Stomach (tissue), 9 donors: Measurements from ENCODE around the gene PATE2. TPM values are rescaled to one million over a fixed set of nuclear protein-coding genes. Genes with fewer than 3 reads are reported as not detected.

Experiments
- DNase-seq, 2 donors: peaks; one replicate each; pipeline versions ENCODE4 v3.0.0 to v3.0.0-alpha.2; 2013 to 2019
- H3K27ac ChIP-seq, 5 donors: fragments of 200-600 bp in 4 of 5; sonication (generic) in 4 of 5; one replicate each; pipeline ENCODE4 v1.5.1; 2013 to 2019; ENCODE audit warnings: mild to moderate bottlenecking in 1 of 5, moderate library complexity in 1 of 5
- H3K27me3 ChIP-seq, 3 donors: fragments of 200-600 bp; sonication (generic); one replicate each; pipeline ENCODE4 v1.5.1; 2017 to 2019; ENCODE audit warnings: mixed run types in 1 of 3
- H3K36me3 ChIP-seq, 4 donors: fragments of 200-600 bp; sonication (generic); 1 replicate in 3 of 4; 2 replicates in 1 of 4; pipeline ENCODE4 v1.5.1; 2016 to 2019
- H3K4me1 ChIP-seq, 4 donors: fragments of 200-600 bp; sonication (generic); one replicate each; pipeline ENCODE4 v1.5.1; 2016 to 2019
- H3K4me3 ChIP-seq, 4 donors: fragments of 200-600 bp; sonication (generic) in 3 of 4; one replicate each; pipeline ENCODE4 v1.5.1; 2016 to 2019; ENCODE audit warnings: mild to moderate bottlenecking in 1 of 4
- H3K9me3 ChIP-seq, 4 donors: fragments of 200-600 bp; sonication (generic); one replicate each; pipeline ENCODE4 v1.5.1; 2016 to 2019
- EP300 ChIP-seq: sonication (generic); formaldehyde crosslinking; IDR thresholded peaks from one replicate; pipeline ENCODE4 v1.6.1; 2017; ENCODE audit warnings: antibody characterized with exemption
- POLR2A ChIP-seq, 4 donors: fragments of 450-650 bp; IDR thresholded peaks; one replicate each; pipeline ENCODE4 v1.6.1; 2016; ENCODE audit warnings: antibody characterized with exemption in 4 of 4, control low read depth in 2 of 4, mild to moderate bottlenecking in 1 of 4, moderate library complexity in 1 of 4
- POLR2AphosphoS5 ChIP-seq, 3 donors: sonication (generic); formaldehyde crosslinking; IDR thresholded peaks; one replicate each; pipeline ENCODE4 v1.6.1; 2016; ENCODE audit warnings: antibody characterized with exemption in 3 of 3
- WGBS, 5 donors: extraction: QIAGEN DNeasy Blood & Tissue Kit in 3 of 5; methylation state at CpG; one replicate each; pipeline versions ENCODE4 v1.1.5 to v1.1.7; 2013 to 2018; 5-methylcytosine and 5-hydroxymethylcytosine counted together
- intact Hi-C: fragments of 100-400 bp; cut with DNase I; formaldehyde crosslinking; loops from one replicate; pipeline ENCODE4 v1.15.1; 2023; ENCODE audit warnings: low total_unique reads
- polyA plus RNA-seq, 3 donors: library from polyadenylated mRNA; stranded (reverse); fragments of 200-250 nt; gene quantifications; one replicate each; pipeline ENCODE4 v1.2.3, GENCODE V29; 2013
- total RNA-seq, 5 donors: library from RNA; depleted of rRNA; stranded (reverse); fragments of >200 nt; gene quantifications; one replicate each; pipeline versions ENCODE4 v1.1.0 to v1.2.3, GENCODE V29; 2014 to 2016
- TF ChIP-seq, protein P1 (sequence below), 7 experiments: fragments of 450-650 bp in 4 of 7; fragments of 200-600 bp in 3 of 7; sonication (generic) in 3 of 7; IDR thresholded peaks; one replicate each; pipeline ENCODE4 v1.5.1; 2016 to 2019; ENCODE audit warnings: antibody characterized with exemption in 7 of 7, control low read depth in 2 of 7, mild to moderate bottlenecking in 1 of 7
- donor health status: healthy with polysubstance abuse.
- donor health status: Bipolar disorder and iron deficiency.
- donor health status: healthy.

PATE2 gene
- total and polyA plus RNA-seq, 8 donors = not detected

DNA sequence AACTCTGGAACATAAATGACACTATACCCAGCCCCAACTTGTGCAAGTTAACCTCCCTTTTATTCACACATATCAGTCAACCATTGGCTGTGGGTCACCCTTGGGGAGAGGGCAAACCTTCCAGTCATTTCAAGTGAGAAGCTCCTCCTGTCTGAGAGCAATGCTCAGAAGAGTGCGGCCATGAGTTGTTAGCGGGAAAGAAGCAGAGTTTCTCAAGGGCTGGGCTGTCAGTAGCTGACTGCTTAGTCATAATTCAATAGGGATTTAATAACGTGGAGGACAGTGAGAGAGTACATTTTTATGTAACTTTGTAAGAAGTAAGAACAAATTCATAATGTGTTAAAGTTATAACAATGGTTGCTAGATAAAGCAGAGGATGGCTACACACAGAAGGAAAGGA lies 5.1 kb downstream of the PATE2 start:
- Histone ChIP-seq H3K36me3 (no peaks in the 10 kb centered on the region), H3K27ac (no peak overlapping the region), H3K4me1 (peaks cover 0 to 11% (median 3%) of the 10 kb centered on the region in 4 donors), H3K4me3 (no peak overlapping the region), H3K27me3 (no peaks in the 10 kb centered on the region), H3K9me3 (no peaks in the 10 kb centered on the region)
- intact Hi-C loops = no loop called here
- whole genome bisulfite sequencing, 5 donors = 63 to 79% (median 75%) methylated on average over 3 of the region's 3 CpGs
- TF ChIP-seq EP300 (no peak), POLR2AphosphoS5 (IDR thresholded peaks at IDR 0.05) (no peak), POLR2A (IDR thresholded peaks at IDR 0.05) (no peak)
- TF ChIP-seq, protein P1, sequence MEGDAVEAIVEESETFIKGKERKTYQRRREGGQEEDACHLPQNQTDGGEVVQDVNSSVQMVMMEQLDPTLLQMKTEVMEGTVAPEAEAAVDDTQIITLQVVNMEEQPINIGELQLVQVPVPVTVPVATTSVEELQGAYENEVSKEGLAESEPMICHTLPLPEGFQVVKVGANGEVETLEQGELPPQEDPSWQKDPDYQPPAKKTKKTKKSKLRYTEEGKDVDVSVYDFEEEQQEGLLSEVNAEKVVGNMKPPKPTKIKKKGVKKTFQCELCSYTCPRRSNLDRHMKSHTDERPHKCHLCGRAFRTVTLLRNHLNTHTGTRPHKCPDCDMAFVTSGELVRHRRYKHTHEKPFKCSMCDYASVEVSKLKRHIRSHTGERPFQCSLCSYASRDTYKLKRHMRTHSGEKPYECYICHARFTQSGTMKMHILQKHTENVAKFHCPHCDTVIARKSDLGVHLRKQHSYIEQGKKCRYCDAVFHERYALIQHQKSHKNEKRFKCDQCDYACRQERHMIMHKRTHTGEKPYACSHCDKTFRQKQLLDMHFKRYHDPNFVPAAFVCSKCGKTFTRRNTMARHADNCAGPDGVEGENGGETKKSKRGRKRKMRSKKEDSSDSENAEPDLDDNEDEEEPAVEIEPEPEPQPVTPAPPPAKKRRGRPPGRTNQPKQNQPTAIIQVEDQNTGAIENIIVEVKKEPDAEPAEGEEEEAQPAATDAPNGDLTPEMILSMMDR (IDR thresholded peaks at IDR 0.05) = no peak
- no peak for DNase-seq

GRCh38 chr11:125772834-125773505 lies 5.7 kb downstream of the PATE2 start:
- no peak for DNase-seq
- intact Hi-C loops = no loop called here
- 38 to 67% (median 48%) methylated on average over 3 of the region's 3 CpGs for WGBS, 5 donors

GRCh38 chr11:125770583-125770982 lies 8.0 kb downstream of the PATE2 start:
- peaks cover 0 to 11% (median 3%) of the 10 kb centered on the region in 4 donors for H3K4me1 ChIP-seq
- intact Hi-C loops = no loop called here
- TF ChIP-seq POLR2AphosphoS5 (IDR thresholded peaks at IDR 0.05) = no peak
- H3K27me3 ChIP-seq = no peaks in the 10 kb centered on the region
- H3K27ac ChIP-seq = no peak overlapping the region
- H3K36me3 ChIP-seq = no peaks in the 10 kb centered on the region
- DNase-seq = no peak
- H3K4me3 ChIP-seq = no peak overlapping the region
- H3K9me3 ChIP-seq = no peaks in the 10 kb centered on the region
- 77 to 89% (median 86%) methylated on average over 2 of the region's 2 CpGs for WGBS, 5 donors

More at GRCh38 chr11:125772834-125773505, 5.7 kb downstream of the PATE2 start:
- Histone ChIP-seq H3K4me1 (peaks cover 0 to 11% (median 3%) of the 10 kb centered on the region in 4 donors), H3K36me3 (no peaks in the 10 kb centered on the region), H3K9me3 (no peaks in the 10 kb centered on the region), H3K27me3 (no peaks in the 10 kb centered on the region), H3K27ac (no peak overlapping the region), H3K4me3 (no peak overlapping the region)
- TF ChIP-seq, protein P1 (IDR thresholded peaks at IDR 0.05) = no peak
- TF ChIP-seq POLR2AphosphoS5 (IDR thresholded peaks at IDR 0.05) (no peak), EP300 (no peak)

GRCh38 chr11:125768336-125769046 lies 10.1 kb downstream of the PATE2 start:
- Histone ChIP-seq H3K27me3 (no peaks in the 10 kb centered on the region), H3K36me3 (no peaks in the 10 kb centered on the region), H3K27ac (no peak overlapping the region), H3K4me3 (no peak overlapping the region), H3K9me3 (no peaks in the 10 kb centered on the region), H3K4me1 (peaks cover 0 to 10% (median 3%) of the 10 kb centered on the region in 4 donors)
- no peak for DNase-seq
- 24 to 48% (median 31%) methylated on average over 10 of the region's 10 CpGs for WGBS, 5 donors
- TF ChIP-seq POLR2AphosphoS5 (IDR thresholded peaks at IDR 0.05) (no peak), POLR2A (IDR thresholded peaks at IDR 0.05) (no peak), EP300 (no peak)
- TF ChIP-seq, protein P1 (IDR thresholded peaks at IDR 0.05) = no peak
- intact Hi-C loops = no loop called here

DNA sequence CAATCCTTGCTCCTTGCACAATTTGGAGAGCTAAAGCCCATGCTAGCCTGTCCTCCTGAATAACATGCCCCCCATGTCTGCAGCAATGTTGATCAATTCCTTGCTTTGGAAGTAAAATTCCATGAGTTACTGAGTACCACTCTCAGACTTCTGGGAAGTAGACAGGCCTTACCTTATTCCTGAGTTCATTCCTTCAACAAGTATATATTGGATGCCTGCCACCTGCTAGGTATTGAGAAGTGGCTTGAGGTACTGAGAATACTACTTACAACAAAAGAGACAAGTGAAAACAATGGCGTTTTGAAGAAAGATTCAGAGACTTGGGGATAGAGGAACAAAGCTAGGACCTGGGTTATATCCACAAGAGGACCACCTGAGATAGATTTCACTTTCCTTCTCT lies 12.4 kb downstream of the PATE2 start:
- TF ChIP-seq EP300 = no peak
- no peak for TF ChIP-seq POLR2A (IDR thresholded peaks at IDR 0.05)
- TF ChIP-seq, protein P1 (IDR thresholded peaks at IDR 0.05) = no peak
- no peak for TF ChIP-seq POLR2AphosphoS5 (IDR thresholded peaks at IDR 0.05)
- Histone ChIP-seq H3K36me3 (no peaks in the 10 kb centered on the region), H3K4me1 (no peaks in the 10 kb centered on the region), H3K27me3 (no peaks in the 10 kb centered on the region), H3K9me3 (no peaks in the 10 kb centered on the region), H3K4me3 (no peak overlapping the region), H3K27ac (no peak overlapping the region)
- intact Hi-C loops = no loop called here
- no peak for DNase-seq
- 56 to 71% (median 56%) methylated on average over 1 of the region's 1 CpG for WGBS, 5 donors
